Measurements from ENCODE around the gene PALS2.

PALS2 gene

GRCh38 chr7:24572997-24573553 lies at the start of gene PALS2:
PALS2 (plus strand) TSS chr7:24573452; CDS start chr7:24623668, 50,216 bp downstream.
- peak; percentile 58 for DNase-seq

GRCh38 chr7:24531255-24531654 lies 42.0 kb upstream of the PALS2 start:
- DNase-seq, result no peak

GRCh38 chr7:24536682-24537081 lies 36.6 kb upstream of the PALS2 start:
- DNase-seq, result no peak

- no peak for DNase-seq
These were observed 32.3 kb upstream of the PALS2 start for GRCh38 chr7:24540956-24541355.

GRCh38 chr7:24545215-24545614 lies 28.0 kb upstream of the PALS2 start:
- DNase-seq, result no peak

GRCh38 chr7:24548390-24548789 lies 24.9 kb upstream of the PALS2 start:
- DNase-seq, result no peak

GRCh38 chr7:24549991-24550390 lies 23.3 kb upstream of the PALS2 start:
- DNase-seq, result no peak

- DNase-seq, result no peak
These were observed 18.1 kb upstream of the PALS2 start for GRCh38 chr7:24555184-24555583.

GRCh38 chr7:24555719-24556118 lies 17.5 kb upstream of the PALS2 start:
- no peak for DNase-seq

- no peak for DNase-seq
These were observed 12.5 kb upstream of the PALS2 start for GRCh38 chr7:24560772-24561171.

- DNase-seq, result no peak
These were observed 7.0 kb upstream of the PALS2 start for GRCh38 chr7:24566274-24566673.

GRCh38 chr7:24570983-24571382 lies 2.3 kb upstream of the PALS2 start:
- DNase-seq, result no peak

GRCh38 chr7:24572016-24572392 lies 1.2 kb upstream of the PALS2 start:
- DNase-seq, result no peak

- DNase-seq, result no peak
These were observed 757 bp upstream of the PALS2 start for GRCh38 chr7:24572393-24572996.

GRCh38 chr7:24573554-24574338 lies 494 bp downstream of the PALS2 start:
- no peak for DNase-seq

- DNase-seq, result no peak
These were observed 1.1 kb downstream of the PALS2 start for GRCh38 chr7:24574386-24574785.

- DNase-seq, result no peak
These were observed 1.7 kb downstream of the PALS2 start for GRCh38 chr7:24574950-24575349.

GRCh38 chr7:24576171-24577025 lies 3.1 kb downstream of the PALS2 start:
- peak; percentile 66 for DNase-seq

GRCh38 chr7:24578052-24578451 lies 4.8 kb downstream of the PALS2 start:
- DNase-seq, result no peak

GRCh38 chr7:24580283-24580946 lies 7.2 kb downstream of the PALS2 start:
- no peak for DNase-seq

GRCh38 chr7:24582166-24582565 lies 8.9 kb downstream of the PALS2 start:
- DNase-seq, result no peak

- no peak for DNase-seq
These were observed 14.6 kb downstream of the PALS2 start for GRCh38 chr7:24587853-24588252.

GRCh38 chr7:24591152-24591551 lies 17.9 kb downstream of the PALS2 start:
- no peak for DNase-seq
